Measurements from ENCODE around the gene LZTFL1. TPM values are rescaled to one million over a fixed set of nuclear protein-coding genes. Genes with fewer than 3 reads are reported as not detected.

The LZTFL1 gene
- total RNA-seq, 2 donors from 2014 or later: 12.1 to 19.8 TPM

DNA sequence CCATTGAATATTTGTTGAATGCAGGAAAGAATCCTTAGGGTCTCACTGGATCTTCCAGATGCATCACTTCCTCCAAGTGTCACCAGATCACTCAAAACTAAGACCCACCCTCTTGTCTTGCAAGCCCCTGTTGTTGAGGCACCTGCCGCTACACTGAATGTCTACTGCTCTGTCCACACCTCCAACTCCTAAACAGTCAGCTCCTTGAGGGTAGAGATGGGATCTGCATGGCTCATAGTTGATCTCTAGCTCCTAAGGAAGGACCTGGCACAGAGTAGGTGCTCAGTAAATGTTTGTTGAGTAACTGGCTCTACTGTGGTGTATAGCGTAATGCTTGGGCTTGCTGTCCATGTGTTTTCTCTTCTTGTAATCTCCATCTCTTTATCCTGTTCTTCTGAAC is 54.4 kb downstream of the LZTFL1 start:
- H3K27me3 Mint-ChIP-seq (ENCODE audit: insufficient read depth): peaks cover 18% of the 10 kb centered on the region
- DNase-seq: peak; percentile 16
- no peak overlapping the region for H3K4me3 ChIP-seq (ENCODE audit: low read length)
- H3K27ac Mint-ChIP-seq: no peak overlapping the region
- peaks cover 17% of the 10 kb centered on the region for H3K9me3 ChIP-seq (ENCODE audit: control insufficient read depth, low read length)
- H3K9me3 Mint-ChIP-seq: peaks cover 22% of the 10 kb centered on the region
- no peaks in the 10 kb centered on the region for H3K4me1 Mint-ChIP-seq
- H3K36me3 Mint-ChIP-seq (ENCODE audit: low read depth): peaks cover 5% of the 10 kb centered on the region
- no peaks in the 10 kb centered on the region for H3K4me1 ChIP-seq (ENCODE audit: control insufficient read depth, insufficient read depth, low read length)
- TF ChIP-seq, protein P1, sequence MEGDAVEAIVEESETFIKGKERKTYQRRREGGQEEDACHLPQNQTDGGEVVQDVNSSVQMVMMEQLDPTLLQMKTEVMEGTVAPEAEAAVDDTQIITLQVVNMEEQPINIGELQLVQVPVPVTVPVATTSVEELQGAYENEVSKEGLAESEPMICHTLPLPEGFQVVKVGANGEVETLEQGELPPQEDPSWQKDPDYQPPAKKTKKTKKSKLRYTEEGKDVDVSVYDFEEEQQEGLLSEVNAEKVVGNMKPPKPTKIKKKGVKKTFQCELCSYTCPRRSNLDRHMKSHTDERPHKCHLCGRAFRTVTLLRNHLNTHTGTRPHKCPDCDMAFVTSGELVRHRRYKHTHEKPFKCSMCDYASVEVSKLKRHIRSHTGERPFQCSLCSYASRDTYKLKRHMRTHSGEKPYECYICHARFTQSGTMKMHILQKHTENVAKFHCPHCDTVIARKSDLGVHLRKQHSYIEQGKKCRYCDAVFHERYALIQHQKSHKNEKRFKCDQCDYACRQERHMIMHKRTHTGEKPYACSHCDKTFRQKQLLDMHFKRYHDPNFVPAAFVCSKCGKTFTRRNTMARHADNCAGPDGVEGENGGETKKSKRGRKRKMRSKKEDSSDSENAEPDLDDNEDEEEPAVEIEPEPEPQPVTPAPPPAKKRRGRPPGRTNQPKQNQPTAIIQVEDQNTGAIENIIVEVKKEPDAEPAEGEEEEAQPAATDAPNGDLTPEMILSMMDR (conservative IDR thresholded peaks at IDR 0.05): no peak
- H3K36me3 ChIP-seq (ENCODE audit: control insufficient read depth, insufficient read depth, low read length): no peaks in the 10 kb centered on the region
- no peak overlapping the region for H3K4me3 Mint-ChIP-seq
- H3K27ac ChIP-seq (ENCODE audit: low read depth, low read length): no peak overlapping the region
- H3K9ac ChIP-seq (ENCODE audit: extremely low read depth, low read length, poor library complexity, severe bottlenecking): no peak overlapping the region
- WGBS, 2 experiments (ENCODE audit: insufficient coverage in 1 of 2, insufficient read length in 1 of 2): 98% methylated on average over 2 of the region's 2 CpGs; no CpG with 5 or more reads in 1 of the 2 experiments
- H3K27me3 ChIP-seq (ENCODE audit: control insufficient read depth, insufficient read depth, low read length, poor library complexity, severe bottlenecking): no peaks in the 10 kb centered on the region

DNA sequence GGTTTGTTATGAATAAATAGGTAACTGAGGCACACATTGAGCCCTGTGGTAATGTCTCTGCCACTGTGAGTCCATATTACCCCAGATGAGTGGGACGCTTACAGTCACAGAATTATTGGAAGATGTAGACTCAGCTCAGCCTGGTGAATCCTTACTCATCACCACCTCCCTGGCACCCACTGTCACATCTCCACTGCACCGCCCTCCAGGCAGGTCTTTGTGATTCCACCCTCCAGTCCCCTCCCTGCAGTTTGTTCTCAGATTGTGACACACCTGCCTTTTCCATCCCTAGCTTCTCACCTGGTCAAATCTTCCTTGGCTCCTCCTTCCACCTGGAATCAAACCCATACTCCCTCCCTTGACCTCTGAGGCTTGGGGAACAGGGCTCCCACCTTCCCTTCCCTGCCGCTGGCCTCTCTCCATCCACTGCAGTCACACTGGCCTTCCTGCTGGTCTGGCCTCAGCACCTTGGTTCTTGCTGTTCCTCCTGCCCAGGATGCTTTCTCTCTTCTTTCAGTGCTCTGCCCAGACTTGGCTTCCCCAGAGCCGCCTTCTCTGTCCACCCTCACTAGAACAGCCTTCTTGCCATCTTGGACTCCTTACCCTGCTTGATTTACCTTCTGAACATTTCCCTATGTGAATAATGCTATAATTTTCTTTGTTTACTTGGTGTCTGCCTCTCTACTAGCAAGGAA is 55.0 kb downstream of the LZTFL1 start:
- Mint-ChIP-seq H3K4me3 (no peak overlapping the region), H3K36me3 (ENCODE audit: low read depth) (peaks cover 5% of the 10 kb centered on the region), H3K9me3 (peaks cover 22% of the 10 kb centered on the region), H3K27me3 (ENCODE audit: insufficient read depth) (peaks cover 18% of the 10 kb centered on the region), H3K27ac (no peak overlapping the region), H3K4me1 (no peaks in the 10 kb centered on the region)
- H3K27ac ChIP-seq (ENCODE audit: low read depth, low read length): no peak overlapping the region
- H3K36me3 ChIP-seq (ENCODE audit: control insufficient read depth, insufficient read depth, low read length): no peaks in the 10 kb centered on the region
- peaks cover 17% of the 10 kb centered on the region for H3K9me3 ChIP-seq (ENCODE audit: control insufficient read depth, low read length)
- no peaks in the 10 kb centered on the region for H3K4me1 ChIP-seq (ENCODE audit: control insufficient read depth, insufficient read depth, low read length)
- TF ChIP-seq, protein P1 (conservative IDR thresholded peaks at IDR 0.05): no peak
- H3K27me3 ChIP-seq (ENCODE audit: control insufficient read depth, insufficient read depth, low read length, poor library complexity, severe bottlenecking): no peaks in the 10 kb centered on the region
- DNase-seq: peak; percentile 24
- WGBS, 2 experiments (ENCODE audit: insufficient coverage in 1 of 2, insufficient read length in 1 of 2): 75 to 100% methylated on average over 1 to 4 of the region's 4 CpGs
- H3K9ac ChIP-seq (ENCODE audit: extremely low read depth, low read length, poor library complexity, severe bottlenecking): no peak overlapping the region
- no peak overlapping the region for H3K4me3 ChIP-seq (ENCODE audit: low read length)

DNA sequence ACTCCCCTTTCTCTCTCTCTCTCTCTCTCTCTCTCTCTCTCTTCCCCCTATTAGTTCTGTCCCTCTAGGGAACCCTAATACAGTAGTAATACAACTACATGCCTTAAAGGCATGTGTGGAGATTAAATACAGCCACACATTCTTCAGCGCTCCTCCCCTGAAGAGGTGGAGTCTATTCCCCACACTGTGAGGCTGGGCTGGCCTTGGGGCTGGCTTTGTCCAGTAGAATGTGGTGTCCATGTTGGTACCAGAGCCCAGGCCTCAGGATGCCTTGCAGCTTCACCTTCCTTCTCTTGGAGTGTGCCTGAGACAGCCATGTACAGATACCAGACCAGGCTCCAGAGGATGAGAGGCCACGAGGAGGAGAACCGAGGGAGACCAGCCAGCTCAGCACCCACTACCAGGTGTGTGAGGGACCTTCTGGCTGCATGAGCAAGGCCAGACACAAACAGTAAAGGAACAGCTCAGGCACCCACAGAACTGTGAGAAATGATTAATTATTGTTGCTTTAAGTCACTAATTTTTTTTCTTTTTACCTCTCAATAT is 56.2 kb downstream of the LZTFL1 start:
- Mint-ChIP-seq H3K4me1 (no peaks in the 10 kb centered on the region), H3K27ac (no peak overlapping the region), H3K9me3 (peaks cover 22% of the 10 kb centered on the region), H3K4me3 (no peak overlapping the region), H3K36me3 (ENCODE audit: low read depth) (peaks cover 5% of the 10 kb centered on the region), H3K27me3 (ENCODE audit: insufficient read depth) (peaks cover 14% of the 10 kb centered on the region)
- no peaks in the 10 kb centered on the region for H3K4me1 ChIP-seq (ENCODE audit: control insufficient read depth, insufficient read depth, low read length)
- no peak overlapping the region for H3K9ac ChIP-seq (ENCODE audit: extremely low read depth, low read length, poor library complexity, severe bottlenecking)
- no peaks in the 10 kb centered on the region for H3K27me3 ChIP-seq (ENCODE audit: control insufficient read depth, insufficient read depth, low read length, poor library complexity, severe bottlenecking)
- WGBS, 2 experiments (ENCODE audit: insufficient coverage in 1 of 2, insufficient read length in 1 of 2): 86 to 89% methylated on average over 3 of the region's 3 CpGs
- no peaks in the 10 kb centered on the region for H3K36me3 ChIP-seq (ENCODE audit: control insufficient read depth, insufficient read depth, low read length)
- DNase-seq: peak; percentile 17
- H3K9me3 ChIP-seq (ENCODE audit: control insufficient read depth, low read length): peaks cover 17% of the 10 kb centered on the region
- no peak overlapping the region for H3K4me3 ChIP-seq (ENCODE audit: low read length)
- TF ChIP-seq, protein P1 (conservative IDR thresholded peaks at IDR 0.05): no peak
- no peak overlapping the region for H3K27ac ChIP-seq (ENCODE audit: low read depth, low read length)

Measured in endodermal cell (in vitro differentiated cells).